ENCODE measurements around the gene LPAR1. TPM values are rescaled to one million over a fixed set of nuclear protein-coding genes. Genes with fewer than 3 reads are reported as not detected.
"Not testable (repeated sequence)": the region's sequence is repeated elsewhere in the genome, so short reads cannot be mapped to it uniquely, and the experiment has no call there.

The LPAR1 gene
- total and polyA plus RNA-seq, 4 experiments from 2014 or later = 0.12 TPM; not detected in 3

GRCh38 chr9:110832926-110833325, 205.3 kb downstream of the LPAR1 start:
- Mint-ChIP-seq H3K27ac (no peak overlapping the region), H3K27me3 (no peaks in the 10 kb centered on the region), H3K4me3 (no peak overlapping the region), H3K4me1 (no peaks in the 10 kb centered on the region), H3K36me3 (no peaks in the 10 kb centered on the region), H3K9me3 (peaks cover 0 to 13% (median 4%) of the 10 kb centered on the region in 8 donors)
- POLR2A ChIA-PET (ENCODE audit: partially characterized antibody) = no interaction called here
- H3K4me3 ChIP-seq (ENCODE audit: low read length in 2 of 2) = no peak overlapping the region
- H3K27me3 ChIP-seq (ENCODE audit: insufficient read depth, low read length) = no peaks in the 10 kb centered on the region
- H3K27ac ChIP-seq (ENCODE audit: low read depth, low read length) = no peak overlapping the region
- H3K4me1 ChIP-seq (ENCODE audit: insufficient read depth, low read length) = no peaks in the 10 kb centered on the region
- H3K9me3 ChIP-seq (ENCODE audit: control insufficient read depth in 1 of 2, low read length in 2 of 2) = no peaks in the 10 kb centered on the region
- CTCF ChIA-PET (ENCODE audit: partially characterized antibody) = no interaction called here
- no peak for DNase-seq
- intact Hi-C loops (cut with micrococcal nuclease) = no loop called here
- H3K36me3 ChIP-seq (ENCODE audit: insufficient read depth, low read length) = no peaks in the 10 kb centered on the region

DNA sequence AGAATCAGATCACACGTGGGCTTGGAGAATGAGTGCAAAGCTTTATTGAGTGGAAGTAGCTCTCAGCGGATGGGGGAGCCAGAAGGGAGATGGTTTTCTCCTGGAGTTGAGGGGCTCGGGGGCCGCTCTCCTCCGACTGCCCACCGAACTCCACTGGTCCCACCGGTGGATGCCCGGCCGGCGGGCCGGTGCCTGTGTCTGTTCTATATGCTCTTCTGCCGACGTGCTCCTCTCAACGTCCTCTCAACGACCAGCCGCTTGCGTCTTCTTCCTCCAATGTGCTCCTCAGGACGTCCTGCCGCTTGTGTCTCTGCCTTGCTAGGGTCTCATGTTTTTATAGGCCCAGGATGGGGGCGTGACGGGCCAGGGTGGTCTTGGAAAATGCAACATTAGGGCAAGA, 207.8 kb downstream of the LPAR1 start:
- Mint-ChIP-seq H3K4me3 (no peak overlapping the region), H3K9me3 (peaks cover 0 to 6% (median 4%) of the 10 kb centered on the region in 8 donors), H3K27ac (no peak overlapping the region), H3K36me3 (no peaks in the 10 kb centered on the region), H3K4me1 (no peaks in the 10 kb centered on the region), H3K27me3 (no peaks in the 10 kb centered on the region)
- DNase-seq = no peak
- no peaks in the 10 kb centered on the region for H3K27me3 ChIP-seq (ENCODE audit: insufficient read depth, low read length)
- ChIA-PET CTCF (ENCODE audit: partially characterized antibody) (no interaction called here), POLR2A (ENCODE audit: partially characterized antibody) (no interaction called here)
- no peak overlapping the region for H3K4me3 ChIP-seq (ENCODE audit: low read length in 2 of 2)
- intact Hi-C loops (cut with micrococcal nuclease) = no loop called here
- H3K27ac ChIP-seq (ENCODE audit: low read depth, low read length) = no peak overlapping the region
- H3K9me3 ChIP-seq (ENCODE audit: control insufficient read depth in 1 of 2, low read length in 2 of 2) = no peaks in the 10 kb centered on the region
- no peaks in the 10 kb centered on the region for H3K4me1 ChIP-seq (ENCODE audit: insufficient read depth, low read length)
- H3K36me3 ChIP-seq (ENCODE audit: insufficient read depth, low read length) = no peaks in the 10 kb centered on the region

- Mint-ChIP-seq H3K4me1 (no peaks in the 10 kb centered on the region), H3K4me3 (no peak overlapping the region), H3K27ac (no peak overlapping the region), H3K9me3 (peaks cover 0 to 8% (median 5%) of the 10 kb centered on the region in 8 donors), H3K36me3 (no peaks in the 10 kb centered on the region), H3K27me3 (no peaks in the 10 kb centered on the region)
- DNase-seq = no peak
- ChIA-PET POLR2A (ENCODE audit: partially characterized antibody) (no interaction called here), CTCF (ENCODE audit: partially characterized antibody) (no interaction called here)
- Histone ChIP-seq H3K4me3 (ENCODE audit: low read length in 2 of 2) (no peak overlapping the region), H3K9me3 (ENCODE audit: control insufficient read depth in 1 of 2, low read length in 2 of 2) (no peaks in the 10 kb centered on the region), H3K27me3 (ENCODE audit: insufficient read depth, low read length) (no peaks in the 10 kb centered on the region), H3K27ac (ENCODE audit: low read depth, low read length) (no peak overlapping the region), H3K36me3 (ENCODE audit: insufficient read depth, low read length) (no peaks in the 10 kb centered on the region), H3K4me1 (ENCODE audit: insufficient read depth, low read length) (no peaks in the 10 kb centered on the region)
- intact Hi-C loops (cut with micrococcal nuclease) = no loop called here
Observed at GRCh38 chr9:110828264-110828663, 210.0 kb downstream of the LPAR1 start.

DNA sequence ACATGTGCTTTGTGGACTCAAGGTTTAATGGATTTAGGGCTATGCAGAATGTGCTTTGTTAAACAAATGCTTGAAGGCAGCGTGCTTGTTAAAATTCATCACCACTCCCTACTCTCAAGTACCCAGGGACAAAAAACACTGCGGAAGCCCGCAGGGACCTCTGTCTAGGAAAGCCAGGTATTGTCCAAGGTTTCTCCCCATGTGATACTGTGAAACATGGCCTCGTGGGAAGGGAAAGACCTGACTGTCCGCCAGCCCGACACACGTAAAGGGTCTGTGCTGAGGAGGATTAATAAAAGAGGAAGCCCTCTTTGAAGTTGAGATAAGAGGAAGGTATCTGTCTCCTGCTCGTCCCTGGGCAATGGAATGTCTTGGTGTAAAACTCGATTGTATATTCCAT, 211.9 kb downstream of the LPAR1 start:
- H3K9me3 ChIP-seq (ENCODE audit: control insufficient read depth in 1 of 2, low read length in 2 of 2); H3K27ac Mint-ChIP-seq; H3K36me3 Mint-ChIP-seq; H3K4me1 Mint-ChIP-seq; intact Hi-C loops (cut with micrococcal nuclease); H3K36me3 ChIP-seq (ENCODE audit: insufficient read depth, low read length); H3K27me3 ChIP-seq (ENCODE audit: insufficient read depth, low read length); H3K27me3 Mint-ChIP-seq; H3K4me3 ChIP-seq (ENCODE audit: low read length in 2 of 2); CTCF ChIA-PET (ENCODE audit: partially characterized antibody); H3K27ac ChIP-seq (ENCODE audit: low read depth, low read length); DNase-seq; POLR2A ChIA-PET (ENCODE audit: partially characterized antibody); H3K4me3 Mint-ChIP-seq; H3K4me1 ChIP-seq (ENCODE audit: insufficient read depth, low read length): not testable (repeated sequence)
- H3K9me3 Mint-ChIP-seq = peaks cover 0 to 11% (median 5%) of the 10 kb centered on the region in 8 donors

- Histone ChIP-seq H3K27me3 (ENCODE audit: insufficient read depth, low read length) (no peaks in the 10 kb centered on the region), H3K4me3 (ENCODE audit: low read length in 2 of 2) (no peak overlapping the region), H3K27ac (ENCODE audit: low read depth, low read length) (no peak overlapping the region), H3K36me3 (ENCODE audit: insufficient read depth, low read length) (no peaks in the 10 kb centered on the region), H3K9me3 (ENCODE audit: control insufficient read depth in 1 of 2, low read length in 2 of 2) (no peaks in the 10 kb centered on the region), H3K4me1 (ENCODE audit: insufficient read depth, low read length) (no peaks in the 10 kb centered on the region)
- Mint-ChIP-seq H3K36me3 (no peaks in the 10 kb centered on the region), H3K27me3 (no peaks in the 10 kb centered on the region), H3K4me1 (no peaks in the 10 kb centered on the region), H3K27ac (no peak overlapping the region), H3K4me3 (no peak overlapping the region), H3K9me3 (peaks cover 0 to 11% (median 5%) of the 10 kb centered on the region in 8 donors)
- ChIA-PET POLR2A (ENCODE audit: partially characterized antibody) (no interaction called here), CTCF (ENCODE audit: partially characterized antibody) (no interaction called here)
- intact Hi-C loops (cut with micrococcal nuclease) = no loop called here
- DNase-seq = no peak
Observed at GRCh38 chr9:110825950-110826349, 212.3 kb downstream of the LPAR1 start.

GRCh38 chr9:110825129-110825528, 213.1 kb downstream of the LPAR1 start:
- H3K4me1 Mint-ChIP-seq; POLR2A ChIA-PET (ENCODE audit: partially characterized antibody); H3K4me1 ChIP-seq (ENCODE audit: insufficient read depth, low read length); H3K4me3 Mint-ChIP-seq; H3K27me3 Mint-ChIP-seq; DNase-seq; H3K36me3 ChIP-seq (ENCODE audit: insufficient read depth, low read length); H3K27me3 ChIP-seq (ENCODE audit: insufficient read depth, low read length); H3K27ac ChIP-seq (ENCODE audit: low read depth, low read length); H3K9me3 ChIP-seq (ENCODE audit: control insufficient read depth in 1 of 2, low read length in 2 of 2); H3K4me3 ChIP-seq (ENCODE audit: low read length in 2 of 2); H3K9me3 Mint-ChIP-seq; intact Hi-C loops (cut with micrococcal nuclease); CTCF ChIA-PET (ENCODE audit: partially characterized antibody); H3K27ac Mint-ChIP-seq; H3K36me3 Mint-ChIP-seq: not testable (repeated sequence)

Measured in CD4-positive, alpha-beta memory T cell (primary cell).